Neuronal stem cell (in vitro differentiated cells): Measurements from ENCODE around the gene CD22.

Experiments used
- DNase-seq: peaks from one replicate; pipeline ENCODE4 v3.0.0-alpha.2; 2013; ENCODE audit warnings: low spot score
- H2AFZ ChIP-seq: one replicate; pipeline ENCODE4 v1.6.1; 2013; ENCODE audit warnings: mild to moderate bottlenecking, low read length, inconsistent platforms
- H2AK5ac ChIP-seq: 2 replicates; pipeline ENCODE4 v1.6.1; 2013; ENCODE audit warnings: low read depth, mild to moderate bottlenecking, inconsistent platforms, low read length, moderate library complexity, mixed read lengths
- H2BK120ac ChIP-seq: 2 replicates; pipeline ENCODE4 v1.6.1; 2013; ENCODE audit warnings: low read depth, mild to moderate bottlenecking, inconsistent platforms, low read length, moderate library complexity, mixed read lengths
- H2BK12ac ChIP-seq: one replicate; pipeline ENCODE4 v1.6.1; 2013; ENCODE audit warnings: low read length, inconsistent platforms
- H2BK15ac ChIP-seq: 2 replicates; pipeline ENCODE4 v1.6.1; 2013; ENCODE audit warnings: mild to moderate bottlenecking, low read length, inconsistent platforms, mixed read lengths
- H2BK5ac ChIP-seq: one replicate; pipeline ENCODE4 v1.6.1; 2013; ENCODE audit warnings: inconsistent platforms, mild to moderate bottlenecking, low read length, moderate library complexity
- H3K14ac ChIP-seq: one replicate; pipeline ENCODE4 v1.6.1; 2013; ENCODE audit warnings: low read length, inconsistent platforms
- H3K18ac ChIP-seq: 2 replicates; pipeline ENCODE4 v1.6.1; 2013; ENCODE audit warnings: low read length, inconsistent platforms
- H3K23ac ChIP-seq: 2 replicates; pipeline ENCODE4 v1.6.1; 2013; ENCODE audit warnings: low read depth, mild to moderate bottlenecking, mixed read lengths, low read length, inconsistent platforms; ENCODE audit not compliant: poor library complexity
- H3K27ac ChIP-seq: replicated peaks from 3 replicates; pipeline ENCODE4 v1.5.1; 2013; ENCODE audit warnings: low read length, inconsistent platforms
- H3K27me3 ChIP-seq, 3 experiments: 2 replicates each; pipeline ENCODE4 v1.6.1; 2013; ENCODE audit warnings: low read length in 3 of 3, mild to moderate bottlenecking in 2 of 3, inconsistent platforms in 1 of 3, low read depth in 1 of 3, mixed read lengths in 1 of 3, moderate library complexity in 1 of 3; ENCODE audit not compliant: control insufficient read depth in 3 of 3, insufficient read depth in 3 of 3
- H3K36me3 ChIP-seq, 2 donors: replicated peaks in 1 of 2; 2 replicates each; pipeline ENCODE4 v1.6.1; 2013; ENCODE audit warnings: low read length in 2 of 2; ENCODE audit not compliant: control insufficient read depth in 2 of 2, insufficient read depth in 2 of 2
- H3K4ac ChIP-seq: 2 replicates; pipeline ENCODE4 v1.6.1; 2013; ENCODE audit warnings: inconsistent platforms, mild to moderate bottlenecking, low read length, moderate library complexity
- H3K4me1 ChIP-seq, 2 donors: 1 replicate in 1 of 2; 2 replicates in 1 of 2; pipeline ENCODE4 v1.6.1; 2013; ENCODE audit warnings: low read length in 2 of 2, low read depth in 1 of 2; ENCODE audit not compliant: control insufficient read depth in 2 of 2, insufficient read depth in 1 of 2
- H3K4me2 ChIP-seq: one replicate; pipeline ENCODE4 v1.6.1; 2013; ENCODE audit warnings: mild to moderate bottlenecking, low read length, inconsistent platforms; ENCODE audit not compliant: insufficient read depth, poor library complexity, severe bottlenecking
- H3K4me3 ChIP-seq, 2 donors: 2 replicates each; pipeline ENCODE4 v1.5.1; 2013; ENCODE audit warnings: low read length in 2 of 2, mild to moderate bottlenecking in 2 of 2, inconsistent platforms in 1 of 2, moderate library complexity in 1 of 2
- H3K79me1 ChIP-seq: one replicate; pipeline ENCODE4 v1.6.1; 2013; ENCODE audit warnings: low read depth, mild to moderate bottlenecking, inconsistent platforms, low read length, moderate library complexity
- H3K9ac ChIP-seq: one replicate; pipeline ENCODE4 v1.6.1; 2013; ENCODE audit warnings: mild to moderate bottlenecking, low read depth, low read length, inconsistent platforms; ENCODE audit not compliant: poor library complexity
- H3K9me3 ChIP-seq, 2 donors: replicated peaks in 1 of 2; 2 replicates each; pipeline versions ENCODE3 to v1.6.1; 2013; ENCODE audit warnings: low read length in 2 of 2, mild to moderate bottlenecking in 2 of 2, inconsistent platforms in 1 of 2, low read depth in 1 of 2, mixed read lengths in 1 of 2, moderate library complexity in 1 of 2; ENCODE audit not compliant: control insufficient read depth in 2 of 2, insufficient read depth in 1 of 2
- H4K8ac ChIP-seq: one replicate; pipeline ENCODE4 v1.6.1; 2013; ENCODE audit warnings: low read depth, mild to moderate bottlenecking, inconsistent platforms, low read length, moderate library complexity
- H4K91ac ChIP-seq: one replicate; pipeline ENCODE4 v1.6.1; 2013; ENCODE audit warnings: low read length, low read depth, mild to moderate bottlenecking, inconsistent platforms; ENCODE audit not compliant: poor library complexity
- WGBS, 2 donors: extraction: QIAGEN DNeasy Blood & Tissue Kit; methylation state at CpG; one replicate each; pipeline ENCODE4 v1.1.7; 2013; ENCODE audit warnings: missing lambda C conversion rate in 2 of 2, mixed read lengths in 1 of 2; ENCODE audit not compliant: insufficient read length in 2 of 2, insufficient replicate concordance in 1 of 2; ENCODE audit errors: extremely low coverage in 2 of 2; 5-methylcytosine and 5-hydroxymethylcytosine counted together

CD22 gene

GRCh38 chr19:35337097-35337983 is 8.4 kb downstream of the CD22 start:
- H2BK15ac ChIP-seq: no peak overlapping the region
- H3K4me1 ChIP-seq: peaks cover 0 to 2% of the 10 kb centered on the region in 2 donors
- peak overlapping the region; percentile 48 for H4K8ac ChIP-seq
- H3K79me1 ChIP-seq: no peaks in the 10 kb centered on the region
- H3K9me3 ChIP-seq: no peaks in the 10 kb centered on the region
- H3K14ac ChIP-seq: peak overlapping the region; percentile 11
- no peak overlapping the region for H3K4me2 ChIP-seq
- H3K36me3 ChIP-seq: no peaks in the 10 kb centered on the region
- H3K27me3 ChIP-seq: peaks cover 0 to 9% (median 0%) of the 10 kb centered on the region in 3 experiments
- peak overlapping the region; percentile 71 for H3K18ac ChIP-seq
- H3K27ac ChIP-seq: no peak overlapping the region
- WGBS, 2 donors: no CpG with 5 or more reads among the region's 25 CpGs
- H2BK12ac ChIP-seq: no peak overlapping the region
- no peak overlapping the region for H2BK120ac ChIP-seq
- no peak overlapping the region for H2BK5ac ChIP-seq
- no peak overlapping the region for H2AK5ac ChIP-seq
- no peak overlapping the region for H3K4me3 ChIP-seq
- no peak overlapping the region for H2AFZ ChIP-seq
- DNase-seq: no peak
- no peak overlapping the region for H4K91ac ChIP-seq
- no peak overlapping the region for H3K4ac ChIP-seq
- H3K23ac ChIP-seq: no peak overlapping the region
- H3K9ac ChIP-seq: no peak overlapping the region

- Histone ChIP-seq H3K18ac (peak overlapping the region; percentile 71), H3K27me3 (peaks cover 0 to 7% (median 0%) of the 10 kb centered on the region in 3 experiments), H2BK120ac (no peak overlapping the region), H2BK5ac (no peak overlapping the region), H2AK5ac (no peak overlapping the region), H2AFZ (no peak overlapping the region), H3K27ac (no peak overlapping the region), H3K9me3 (no peaks in the 10 kb centered on the region), H3K4me2 (no peak overlapping the region), H4K91ac (no peak overlapping the region), H2BK15ac (no peak overlapping the region), H3K4ac (no peak overlapping the region), H2BK12ac (no peak overlapping the region), H3K14ac (peak overlapping the region; percentile 11), H3K36me3 (no peaks in the 10 kb centered on the region), H3K79me1 (no peaks in the 10 kb centered on the region), H3K23ac (no peak overlapping the region), H3K9ac (no peak overlapping the region), H3K4me1 (no peaks in the 10 kb centered on the region), H3K4me3 (no peak overlapping the region), H4K8ac (peak overlapping the region; percentile 48)
- WGBS, 2 donors: no CpG with 5 or more reads among the region's 13 CpGs
- no peak for DNase-seq
These were observed 9.0 kb downstream of the CD22 start for GRCh38 chr19:35337984-35338296.

GRCh38 chr19:35340431-35340830 is 11.4 kb downstream of the CD22 start:
- Histone ChIP-seq H3K23ac (no peak overlapping the region), H3K27me3 (peaks cover 0 to 15% (median 0%) of the 10 kb centered on the region in 3 experiments), H2AFZ (no peak overlapping the region), H3K9me3 (peaks cover 0 to 2% of the 10 kb centered on the region in 2 donors), H2BK12ac (no peak overlapping the region), H4K91ac (no peak overlapping the region), H3K27ac (no peak overlapping the region), H4K8ac (no peak overlapping the region), H3K36me3 (no peaks in the 10 kb centered on the region), H2AK5ac (no peak overlapping the region), H3K18ac (no peak overlapping the region), H3K14ac (no peak overlapping the region), H3K4me2 (no peak overlapping the region), H3K4me1 (no peaks in the 10 kb centered on the region), H2BK5ac (no peak overlapping the region), H3K9ac (no peak overlapping the region), H3K4me3 (no peak overlapping the region), H2BK120ac (no peak overlapping the region), H3K4ac (no peak overlapping the region), H3K79me1 (no peaks in the 10 kb centered on the region), H2BK15ac (no peak overlapping the region)
- WGBS, 2 donors: no CpG with 5 or more reads among the region's 11 CpGs
- no peak for DNase-seq

- Histone ChIP-seq H3K18ac (no peak overlapping the region), H2BK120ac (no peak overlapping the region), H3K9ac (peak overlapping the region; percentile 50), H3K4me3 (no peak overlapping the region), H4K91ac (no peak overlapping the region), H3K27me3 (peaks cover 0 to 20% (median 0%) of the 10 kb centered on the region in 3 experiments), H3K79me1 (no peaks in the 10 kb centered on the region), H2BK15ac (no peak overlapping the region), H2BK5ac (no peak overlapping the region), H3K4ac (no peak overlapping the region), H3K14ac (no peak overlapping the region), H3K27ac (no peak overlapping the region), H3K36me3 (no peaks in the 10 kb centered on the region), H2BK12ac (no peak overlapping the region), H2AFZ (no peak overlapping the region), H3K4me1 (no peaks in the 10 kb centered on the region), H3K9me3 (peaks cover 0 to 2% of the 10 kb centered on the region in 2 donors), H3K4me2 (no peak overlapping the region), H2AK5ac (no peak overlapping the region), H3K23ac (no peak overlapping the region), H4K8ac (no peak overlapping the region)
- WGBS, 2 donors: no CpG with 5 or more reads among the region's 16 CpGs
- DNase-seq: no peak
These were observed 12.0 kb downstream of the CD22 start for GRCh38 chr19:35341006-35341405.
